OCI-LY7 (cell line): ENCODE results near the gene TLE1.

ENCODE experiments used
- CTCF ChIP-seq: fragments of 200-600 bp; sonication (generic); conservative IDR thresholded peaks from 2 replicates; pipeline ENCODE4 v1.5.1; 2014; ENCODE audit warnings: mild to moderate bottlenecking, antibody characterized with exemption, low read length, moderate library complexity, mixed read lengths
- EZH2phosphoT487 ChIP-seq: fragments of 200-600 bp; sonication (generic); IDR thresholded peaks from 2 replicates; pipeline ENCODE4 v1.6.1; 2018; ENCODE audit warnings: low read depth, borderline replicate concordance, mild to moderate bottlenecking, mixed run types, antibody characterized with exemption, low read length, moderate library complexity, mixed read lengths

DNA sequence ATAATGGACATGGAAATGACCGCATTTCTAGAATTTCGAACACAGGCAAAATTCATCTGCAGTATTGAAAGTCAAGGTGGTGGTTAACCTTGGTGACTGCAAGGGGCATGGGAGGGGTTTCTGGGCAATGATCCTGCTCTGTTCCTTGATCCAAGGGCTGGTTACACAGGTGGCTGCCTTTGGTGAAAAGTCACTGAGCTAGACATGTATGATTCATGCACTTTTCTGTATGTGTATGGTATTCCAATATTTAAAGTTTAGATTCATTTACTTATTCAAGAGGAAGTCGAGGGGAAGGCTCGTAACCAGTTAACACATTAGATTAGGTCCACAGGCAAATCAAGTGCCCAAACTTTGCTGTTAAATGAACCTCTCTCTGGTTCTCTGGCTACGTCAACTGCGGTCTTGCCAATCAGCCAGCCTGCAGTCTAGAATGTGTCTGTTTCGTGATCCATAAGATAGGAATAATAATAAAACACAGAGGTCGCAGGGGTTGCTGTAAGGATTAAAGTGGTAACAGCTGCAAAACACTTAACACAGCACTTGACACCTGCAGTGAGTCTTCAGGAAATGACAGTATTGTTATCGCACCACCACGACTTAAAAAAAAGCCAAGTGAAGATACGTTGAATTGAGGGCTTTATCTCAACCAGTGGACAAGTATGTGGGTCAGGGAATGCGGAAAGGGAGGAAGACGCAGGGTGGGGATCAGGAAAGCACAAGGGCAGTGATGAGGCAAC, 92.5 kb downstream of the TLE1 start:
- TF ChIP-seq CTCF (no peak), EZH2phosphoT487 (no peak)
